Skin of body (tissue), 2 donors: ENCODE results near the gene USP49. TPM values are rescaled to one million over a fixed set of nuclear protein-coding genes. Genes with fewer than 3 reads are reported as not detected.

ENCODE experiments used
- small RNA-seq: library from RNA; depleted of rRNA; stranded (forward); fragments of <200 nt; gene quantifications from one replicate; pipeline ENCODE3, GENCODE V24; 2014; ENCODE audit warnings: low replicate concordance
- total RNA-seq: library from RNA; depleted of rRNA; stranded (reverse); fragments of >200 nt; gene quantifications from one replicate; pipeline ENCODE4 v1.2.3, GENCODE V29; 2014

Gene USP49
- total RNA-seq, 1 donor from 2014 or later: 5.0 TPM

Small RNAs within 50 kb of the gene (small RNA-seq; reads per million reads assigned to genes)
- gene AL365205.2 (not detected), gene AL365205.3 (not detected), gene RF00019 (not detected), gene RF00393 (not detected)

Other genes starting within 250 kb of the USP49 start
- gene TFEB, start 159.8 kb downstream of the USP49 start, total RNA-seq: 4.2 TPM
- not detected for gene PGC, start 148.0 kb downstream of the USP49 start, total RNA-seq
- 0.99 TPM for gene FRS3, start 115.5 kb downstream of the USP49 start, total RNA-seq
- gene PRICKLE4, start 114.6 kb downstream of the USP49 start, total RNA-seq: 2.4 TPM
- gene TOMM6, start 107.7 kb downstream of the USP49 start, total RNA-seq: 46.5 TPM
- gene MED20, start 25.8 kb upstream of the USP49 start, total RNA-seq: 16.7 TPM
- 14.4 TPM for gene BYSL, start 26.1 kb upstream of the USP49 start, total RNA-seq
- 26.2 TPM for gene CCND3, start 46.4 kb upstream of the USP49 start, total RNA-seq
- 11.0 TPM for gene TAF8, start 155.1 kb upstream of the USP49 start, total RNA-seq
- 14.5 TPM for gene C6orf132, start 247.2 kb upstream of the USP49 start, total RNA-seq